GM19438 (cell line): ENCODE data around the gene IL1B.

ENCODE experiments used
- ATAC-seq: cut with Tn5 transposase; IDR thresholded peaks from one replicate; pipeline ENCODE4 v1.9.1; 2021; ENCODE audit warnings: low read depth; ENCODE audit not compliant: unreplicated experiment

The IL1B gene

GRCh38 chr2:112830682-112831512 lies 5.7 kb downstream of the IL1B start:
- no peak for ATAC-seq

- no peak for ATAC-seq
Measured at GRCh38 chr2:112829961-112830681, 6.5 kb downstream of the IL1B start.

- no peak for ATAC-seq
Measured at GRCh38 chr2:112829101-112829960, 7.2 kb downstream of the IL1B start.

- ATAC-seq = no peak
Measured at GRCh38 chr2:112828251-112828691, 8.3 kb downstream of the IL1B start.

- ATAC-seq = no peak
Measured at GRCh38 chr2:112827604-112828185, 8.9 kb downstream of the IL1B start.

- ATAC-seq = no peak
Measured at GRCh38 chr2:112827009-112827408, 9.6 kb downstream of the IL1B start.

- no peak for ATAC-seq
Measured at GRCh38 chr2:112825706-112826105, 10.9 kb downstream of the IL1B start.

- no peak for ATAC-seq
Measured at GRCh38 chr2:112824694-112825085, 11.9 kb downstream of the IL1B start.

- ATAC-seq = peak; percentile 50
Measured at GRCh38 chr2:112821682-112822081, 14.9 kb downstream of the IL1B start.

GRCh38 chr2:112821142-112821541 lies 15.4 kb downstream of the IL1B start:
- ATAC-seq = peak; percentile 80

- no peak for ATAC-seq
Measured at GRCh38 chr2:112820343-112820742, 16.2 kb downstream of the IL1B start.

- ATAC-seq = no peak
Measured at GRCh38 chr2:112819081-112819480, 17.5 kb downstream of the IL1B start.

GRCh38 chr2:112818094-112818902 lies 18.3 kb downstream of the IL1B start:
- no peak for ATAC-seq

- no peak for ATAC-seq
Measured at GRCh38 chr2:112817082-112817689, 19.4 kb downstream of the IL1B start.

GRCh38 chr2:112814278-112814677 lies 22.3 kb downstream of the IL1B start:
- ATAC-seq = no peak

GRCh38 chr2:112813280-112813966 lies 23.2 kb downstream of the IL1B start:
- ATAC-seq = no peak

- ATAC-seq = no peak
Measured at GRCh38 chr2:112812318-112813267, 24.0 kb downstream of the IL1B start.
